ENCODE data around the gene NLRP13. TPM values are rescaled to one million over a fixed set of nuclear protein-coding genes. Genes with fewer than 3 reads are reported as not detected.
"Not testable (repeated sequence)": the region's sequence is repeated elsewhere in the genome, so short reads cannot be mapped to it uniquely, and the experiment has no call there.

The NLRP13 gene
- total and polyA plus RNA-seq, 8 donors, result not detected

- H3K27ac ChIP-seq, result no peak overlapping the region
- H3K9me3 ChIP-seq, result peaks cover 0 to 17% (median 8%) of the 10 kb centered on the region in 4 donors
- no peak for TF ChIP-seq EP300 (IDR thresholded peaks at IDR 0.05)
- TF ChIP-seq POLR2AphosphoS5 (IDR thresholded peaks at IDR 0.05), result no peak
- no peak for TF ChIP-seq CTCF (IDR thresholded peaks at IDR 0.05)
- TF ChIP-seq POLR2A (IDR thresholded peaks at IDR 0.05), result no peak
- no peak overlapping the region for H3K4me3 ChIP-seq
- no peaks in the 10 kb centered on the region for H3K4me1 ChIP-seq
- intact Hi-C loops (cut with DNase I; ENCODE audit: low total_unique reads), result no loop called here
- no peaks in the 10 kb centered on the region for H3K36me3 ChIP-seq
- no peak for DNase-seq
- no peaks in the 10 kb centered on the region for H3K27me3 ChIP-seq
- WGBS, 5 donors, result 86 to 93% (median 88%) methylated on average over 11 of the region's 11 CpGs
Measured at GRCh38 chr19:55940306-55940705, 8.2 kb upstream of the NLRP13 start.

DNA sequence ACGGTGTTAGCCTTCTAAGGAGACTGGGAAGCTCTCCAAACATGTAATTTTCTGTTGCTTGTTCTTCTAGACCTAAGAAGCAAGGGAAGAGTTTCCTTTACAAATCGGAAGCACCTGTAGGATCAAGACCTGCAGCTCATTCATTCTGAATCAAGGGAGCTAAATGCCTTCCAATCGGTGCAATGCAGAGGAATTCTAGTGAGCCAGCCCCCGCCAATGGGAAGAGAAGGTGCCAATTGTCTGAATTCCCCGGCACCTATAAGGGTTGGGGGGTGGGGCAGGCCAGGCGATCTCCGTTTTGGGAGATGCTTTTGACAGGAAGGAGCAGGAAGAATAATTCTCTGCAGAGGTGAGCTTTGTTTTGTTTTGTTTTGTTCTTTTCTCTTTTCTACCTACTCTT is 7.1 kb upstream of the NLRP13 start:
- DNase-seq, result no peak
- no peaks in the 10 kb centered on the region for H3K4me1 ChIP-seq
- H3K9me3 ChIP-seq, result peaks cover 0 to 23% (median 9%) of the 10 kb centered on the region in 4 donors
- 60 to 69% (median 65%) methylated on average over 7 of the region's 7 CpGs for WGBS, 5 donors
- no peak for TF ChIP-seq POLR2A (IDR thresholded peaks at IDR 0.05)
- TF ChIP-seq POLR2AphosphoS5 (IDR thresholded peaks at IDR 0.05), result no peak
- no peak for TF ChIP-seq CTCF (IDR thresholded peaks at IDR 0.05)
- no peak for TF ChIP-seq EP300 (IDR thresholded peaks at IDR 0.05)
- H3K27me3 ChIP-seq, result no peaks in the 10 kb centered on the region
- no peaks in the 10 kb centered on the region for H3K36me3 ChIP-seq
- intact Hi-C loops (cut with DNase I; ENCODE audit: low total_unique reads), result no loop called here
- H3K4me3 ChIP-seq, result no peak overlapping the region
- H3K27ac ChIP-seq, result no peak overlapping the region

GRCh38 chr19:55935206-55935605 is 3.1 kb upstream of the NLRP13 start:
- WGBS, 5 donors, result 70 to 80% (median 74%) methylated on average over 9 of the region's 9 CpGs
- intact Hi-C loops (cut with DNase I; ENCODE audit: low total_unique reads), result no loop called here
- H3K27me3 ChIP-seq, result no peaks in the 10 kb centered on the region
- no peak for DNase-seq
- no peak overlapping the region for H3K4me3 ChIP-seq
- TF ChIP-seq POLR2AphosphoS5 (IDR thresholded peaks at IDR 0.05), result no peak
- no peak for TF ChIP-seq POLR2A (IDR thresholded peaks at IDR 0.05)
- TF ChIP-seq EP300 (IDR thresholded peaks at IDR 0.05), result no peak
- TF ChIP-seq CTCF (IDR thresholded peaks at IDR 0.05), result no peak
- peaks cover 0 to 21% (median 7%) of the 10 kb centered on the region in 4 donors for H3K9me3 ChIP-seq
- H3K4me1 ChIP-seq, result no peaks in the 10 kb centered on the region
- H3K36me3 ChIP-seq, result no peaks in the 10 kb centered on the region
- no peak overlapping the region for H3K27ac ChIP-seq

- Histone ChIP-seq H3K36me3 (no peaks in the 10 kb centered on the region), H3K4me3 (no peak overlapping the region), H3K9me3 (peaks cover 0 to 15% (median 3%) of the 10 kb centered on the region in 4 donors), H3K4me1 (no peaks in the 10 kb centered on the region), H3K27me3 (no peaks in the 10 kb centered on the region), H3K27ac (no peak overlapping the region)
- DNase-seq, result no peak
- no peak for TF ChIP-seq POLR2A (IDR thresholded peaks at IDR 0.05)
- TF ChIP-seq POLR2AphosphoS5 (IDR thresholded peaks at IDR 0.05), result no peak
- no peak for TF ChIP-seq CTCF (IDR thresholded peaks at IDR 0.05)
- no peak for TF ChIP-seq EP300 (IDR thresholded peaks at IDR 0.05)
- WGBS, 5 donors, result 59 to 85% (median 78%) methylated on average over 14 of the region's 14 CpGs
- intact Hi-C loops (cut with DNase I; ENCODE audit: low total_unique reads), result no loop called here
Measured at GRCh38 chr19:55930996-55931515, 1.1 kb downstream of the NLRP13 start.

DNA sequence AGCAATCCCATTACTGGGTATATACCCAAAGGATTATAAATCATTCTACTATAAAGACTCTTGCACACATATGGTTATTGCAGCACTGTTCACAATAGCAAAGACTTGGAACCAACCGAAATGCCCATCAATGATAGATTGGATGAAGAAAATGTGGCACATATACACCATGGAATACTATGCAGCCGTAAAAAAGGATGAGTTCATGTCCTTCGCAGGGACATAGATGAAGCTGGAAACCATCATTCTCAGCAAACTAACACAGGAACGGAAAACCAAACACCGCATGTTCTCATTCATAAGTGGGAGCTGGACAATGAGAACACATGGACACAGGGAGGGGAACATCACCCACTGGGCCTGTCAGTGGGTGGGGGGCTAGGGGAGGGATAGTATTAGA is 2.9 kb downstream of the NLRP13 start:
- H3K36me3 ChIP-seq; H3K9me3 ChIP-seq; H3K27ac ChIP-seq; H3K4me1 ChIP-seq; H3K4me3 ChIP-seq; H3K27me3 ChIP-seq; DNase-seq; intact Hi-C loops (cut with DNase I; ENCODE audit: low total_unique reads): not testable (repeated sequence)
- 79 to 94% (median 89%) methylated on average over 5 of the region's 5 CpGs for WGBS, 5 donors

All from stomach (tissue), 9 donors.